NCI-H510A treated with DMSO at 0.1 percent for 48 hours (cell line): Measurements from ENCODE around the gene SLC25A18.
A peak's percentile ranks its signal among the peaks of the same experiment; 100 is the strongest.
"Not testable (repeated sequence)": the region's sequence is repeated elsewhere in the genome, so short reads cannot be mapped to it uniquely, and the experiment has no call there.

Experiments used
- DNase-seq: peaks from one replicate; lab custom pipeline; 2025; lab: John Stamatoyannopoulos, UW

The SLC25A18 gene

GRCh38 chr22:17607891-17608521 lies 44.7 kb downstream of the SLC25A18 start:
- no peak for DNase-seq

- no peak for DNase-seq
Observed at GRCh38 chr22:17612057-17612456, 48.8 kb downstream of the SLC25A18 start.

GRCh38 chr22:17613280-17613679 lies 50.0 kb downstream of the SLC25A18 start:
- DNase-seq: no peak

GRCh38 chr22:17627961-17628405 lies 64.7 kb downstream of the SLC25A18 start:
- DNase-seq: no peak

- peak; percentile 84 for DNase-seq
Observed at GRCh38 chr22:17628406-17629172, 65.3 kb downstream of the SLC25A18 start, which contains the start of gene ATP6V1E1. ATP6V1E1 (minus strand) TSS chr22:17628749; CDS start chr22:17628635, 114 bp downstream.

GRCh38 chr22:17629173-17629489 lies 65.8 kb downstream of the SLC25A18 start:
- no peak for DNase-seq

GRCh38 chr22:17629641-17630040 lies 66.3 kb downstream of the SLC25A18 start:
- DNase-seq: no peak

GRCh38 chr22:17631076-17631565 lies 67.8 kb downstream of the SLC25A18 start:
- DNase-seq: no peak

- no peak for DNase-seq
Observed at GRCh38 chr22:17633217-17633997, 70.1 kb downstream of the SLC25A18 start.

- no peak for DNase-seq
Observed at GRCh38 chr22:17633998-17634323, 70.7 kb downstream of the SLC25A18 start.

GRCh38 chr22:17634696-17635095 lies 71.4 kb downstream of the SLC25A18 start:
- no peak for DNase-seq

GRCh38 chr22:17636850-17637249 lies 73.6 kb downstream of the SLC25A18 start:
- not testable (repeated sequence) for DNase-seq

- DNase-seq: peak; percentile 39
Observed at GRCh38 chr22:17637490-17638181, 74.3 kb downstream of the SLC25A18 start.

GRCh38 chr22:17638182-17638431 lies 74.8 kb downstream of the SLC25A18 start:
- DNase-seq: peak; percentile 75

- peak; percentile 75 for DNase-seq
Observed at GRCh38 chr22:17638432-17639246, 75.3 kb downstream of the SLC25A18 start, which contains the start of gene BCL2L13. BCL2L13 (plus strand) TSS chr22:17638757; CDS start chr22:17655712, 16,955 bp downstream.

- peak; percentile 18 for DNase-seq
Observed at GRCh38 chr22:17639247-17639741, 76.0 kb downstream of the SLC25A18 start.
